Gastroesophageal sphincter (tissue), 3 donors: ENCODE results near the gene BPI.

Source experiments
- POLR2A ChIP-seq, 2 donors: fragments of 450-650 bp; IDR thresholded peaks; one replicate each; pipeline ENCODE4 v1.6.1; 2017; ENCODE audit warnings: antibody characterized with exemption in 2 of 2, mild to moderate bottlenecking in 2 of 2, moderate library complexity in 1 of 2
- POLR2AphosphoS5 ChIP-seq: sonication (generic); formaldehyde crosslinking; IDR thresholded peaks from one replicate; pipeline ENCODE4 v1.6.1; 2017; ENCODE audit warnings: antibody characterized with exemption
- TF ChIP-seq, protein P1 (sequence below), 4 experiments: fragments of 200-600 bp in 2 of 4; fragments of 450-650 bp in 2 of 4; sonication (generic) in 1 of 4; IDR thresholded peaks; one replicate each; pipeline ENCODE4 v1.5.1; 2017 to 2019; ENCODE audit warnings: antibody characterized with exemption in 4 of 4, mild to moderate bottlenecking in 2 of 4, moderate library complexity in 2 of 4

DNA sequence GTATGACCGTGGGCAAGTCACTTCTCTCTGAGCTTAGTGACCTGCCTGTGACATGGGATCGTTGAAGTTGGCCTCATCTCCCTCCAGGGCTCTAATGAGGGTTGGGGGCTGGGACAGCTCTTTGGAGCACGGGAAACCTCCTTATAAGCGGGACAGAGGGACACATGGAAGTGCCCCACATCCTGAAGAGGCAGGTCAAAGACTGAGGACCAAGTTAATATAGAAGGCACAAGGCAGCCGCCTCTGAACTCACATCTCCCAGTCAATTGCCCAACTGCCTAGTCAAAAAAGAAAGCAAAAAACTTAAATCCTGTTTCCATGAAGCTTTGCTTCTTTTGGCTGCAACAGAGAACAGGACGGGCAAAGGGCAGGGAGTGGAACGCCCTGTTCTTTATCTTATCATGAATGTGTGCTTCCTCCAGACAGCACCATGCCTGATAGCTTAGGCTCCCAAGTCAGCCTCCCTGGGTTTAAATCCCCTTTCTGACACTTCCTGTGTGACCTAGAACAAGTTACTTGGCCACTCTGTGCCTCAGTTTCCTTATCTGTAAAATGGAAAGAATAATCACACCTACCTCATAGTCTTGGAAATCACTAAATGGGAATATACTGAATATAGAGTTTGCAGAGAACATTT, 69.4 kb downstream of the BPI start:
- TF ChIP-seq, protein P1, sequence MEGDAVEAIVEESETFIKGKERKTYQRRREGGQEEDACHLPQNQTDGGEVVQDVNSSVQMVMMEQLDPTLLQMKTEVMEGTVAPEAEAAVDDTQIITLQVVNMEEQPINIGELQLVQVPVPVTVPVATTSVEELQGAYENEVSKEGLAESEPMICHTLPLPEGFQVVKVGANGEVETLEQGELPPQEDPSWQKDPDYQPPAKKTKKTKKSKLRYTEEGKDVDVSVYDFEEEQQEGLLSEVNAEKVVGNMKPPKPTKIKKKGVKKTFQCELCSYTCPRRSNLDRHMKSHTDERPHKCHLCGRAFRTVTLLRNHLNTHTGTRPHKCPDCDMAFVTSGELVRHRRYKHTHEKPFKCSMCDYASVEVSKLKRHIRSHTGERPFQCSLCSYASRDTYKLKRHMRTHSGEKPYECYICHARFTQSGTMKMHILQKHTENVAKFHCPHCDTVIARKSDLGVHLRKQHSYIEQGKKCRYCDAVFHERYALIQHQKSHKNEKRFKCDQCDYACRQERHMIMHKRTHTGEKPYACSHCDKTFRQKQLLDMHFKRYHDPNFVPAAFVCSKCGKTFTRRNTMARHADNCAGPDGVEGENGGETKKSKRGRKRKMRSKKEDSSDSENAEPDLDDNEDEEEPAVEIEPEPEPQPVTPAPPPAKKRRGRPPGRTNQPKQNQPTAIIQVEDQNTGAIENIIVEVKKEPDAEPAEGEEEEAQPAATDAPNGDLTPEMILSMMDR (IDR thresholded peaks at IDR 0.05): no peak
- TF ChIP-seq POLR2A (IDR thresholded peaks at IDR 0.05) (no peak), POLR2AphosphoS5 (no peak)
